GM19467 (cell line): ENCODE measurements around the gene POLE4.

Source experiments
- ATAC-seq: cut with Tn5 transposase; IDR thresholded peaks from one replicate; pipeline ENCODE4 v1.9.1; 2021; ENCODE audit warnings: mild to moderate bottlenecking, moderate library complexity; ENCODE audit not compliant: unreplicated experiment

POLE4 gene

DNA sequence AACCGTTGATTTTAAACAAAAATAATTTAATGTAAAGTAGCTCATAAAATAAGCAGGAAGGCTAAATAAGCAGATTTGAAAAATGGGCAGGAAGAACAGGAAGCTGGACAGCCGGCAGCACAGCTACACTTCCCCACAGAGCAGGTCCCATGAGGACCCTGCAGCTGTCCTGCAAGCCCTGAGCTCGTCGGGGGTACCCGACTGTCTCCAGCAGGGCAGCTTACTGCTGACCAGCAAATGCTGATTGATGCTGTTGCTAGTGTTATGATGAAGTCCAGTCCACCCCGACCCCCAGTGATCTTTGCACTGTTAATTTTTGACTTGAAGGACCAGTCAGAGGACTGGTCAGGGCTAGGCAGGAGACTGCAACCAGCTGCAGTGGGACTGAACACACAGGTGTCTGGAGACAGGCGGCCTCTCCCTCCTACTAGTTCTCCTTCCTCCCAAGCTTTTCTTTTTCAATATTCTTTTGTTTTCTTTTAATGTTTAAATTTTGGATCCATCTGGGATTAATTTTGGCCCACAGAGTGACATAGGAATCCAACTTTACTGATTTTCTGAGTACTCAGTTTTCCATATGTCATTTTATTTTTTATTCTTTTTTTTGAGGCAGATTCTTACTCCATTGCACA lies 27.7 kb downstream of the POLE4 start:
- no peak for ATAC-seq

DNA sequence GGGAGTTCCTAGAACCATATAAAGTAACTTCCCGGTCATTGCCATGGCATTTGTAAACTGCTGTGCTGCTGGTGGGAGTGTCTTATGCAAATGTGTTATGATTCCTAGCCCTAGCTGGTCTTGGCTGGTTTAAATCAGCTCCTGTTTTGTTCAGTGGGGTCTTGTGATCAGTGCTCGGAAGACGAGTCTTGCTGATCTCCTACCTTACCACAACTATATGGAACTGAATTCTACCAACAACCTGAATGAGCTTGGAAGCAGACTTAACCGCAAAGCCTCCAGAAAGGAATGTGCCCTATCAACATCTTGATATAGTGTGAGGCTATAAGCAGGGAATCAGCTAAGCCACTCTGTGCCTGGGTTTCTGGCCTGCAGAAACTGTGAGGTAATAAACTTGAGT lies 33.5 kb downstream of the POLE4 start:
- ATAC-seq: no peak

DNA sequence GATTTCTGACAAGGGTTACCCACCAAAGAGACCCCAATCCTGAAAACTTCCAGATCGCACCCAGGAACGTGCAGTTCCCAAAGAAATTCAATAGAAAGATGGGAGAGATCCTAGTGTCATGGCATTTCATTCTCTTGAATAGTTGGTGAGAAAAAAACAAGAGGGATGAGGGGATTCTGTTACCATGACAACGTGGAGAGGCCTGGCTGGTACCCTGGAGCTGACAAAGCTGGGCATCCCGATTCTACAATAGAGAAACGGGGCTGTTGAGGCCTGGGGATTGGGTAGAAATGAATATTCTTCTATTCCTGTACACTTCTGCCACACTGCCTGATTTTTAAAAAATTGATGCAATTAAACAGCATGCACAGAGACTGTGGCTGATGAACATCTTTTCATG lies 41.0 kb downstream of the POLE4 start:
- no peak for ATAC-seq

DNA sequence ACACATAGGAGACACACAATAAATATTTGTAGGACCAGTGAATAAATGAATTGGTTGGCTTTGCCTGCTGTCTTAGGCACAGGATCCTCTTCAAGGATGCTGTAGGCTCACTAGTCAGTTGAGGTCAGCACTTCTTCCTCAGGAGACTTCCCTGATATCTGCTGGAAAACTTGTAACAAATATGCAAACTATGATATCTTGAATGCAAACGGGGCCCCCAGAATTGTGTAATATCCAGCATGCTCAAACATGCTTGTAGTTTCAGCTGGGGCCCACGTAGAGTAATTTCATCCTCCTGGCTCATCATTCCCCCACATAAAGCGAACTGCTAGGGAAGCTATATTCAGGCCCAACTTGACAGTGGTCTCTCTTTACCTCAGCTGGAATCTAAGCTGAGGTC lies 43.6 kb downstream of the POLE4 start:
- no peak for ATAC-seq

DNA sequence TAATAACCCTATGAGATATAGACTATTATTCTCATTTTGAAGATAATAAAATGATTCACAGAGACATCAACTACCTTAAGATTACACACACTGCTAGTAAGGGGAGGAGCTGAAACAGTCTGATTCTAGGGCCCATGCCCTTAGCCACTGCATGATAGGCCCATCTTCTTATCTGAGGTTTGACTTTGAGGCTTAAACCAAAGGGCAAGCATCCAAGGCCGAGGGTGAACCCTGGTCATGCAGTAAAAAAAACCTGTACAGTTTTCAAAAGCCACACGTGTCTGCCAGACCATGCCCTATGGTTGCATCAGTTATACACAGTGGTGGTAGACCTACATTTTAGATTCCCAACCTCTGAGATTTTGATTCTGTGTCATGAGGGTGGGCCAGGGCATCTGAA lies 44.8 kb downstream of the POLE4 start:
- no peak for ATAC-seq

DNA sequence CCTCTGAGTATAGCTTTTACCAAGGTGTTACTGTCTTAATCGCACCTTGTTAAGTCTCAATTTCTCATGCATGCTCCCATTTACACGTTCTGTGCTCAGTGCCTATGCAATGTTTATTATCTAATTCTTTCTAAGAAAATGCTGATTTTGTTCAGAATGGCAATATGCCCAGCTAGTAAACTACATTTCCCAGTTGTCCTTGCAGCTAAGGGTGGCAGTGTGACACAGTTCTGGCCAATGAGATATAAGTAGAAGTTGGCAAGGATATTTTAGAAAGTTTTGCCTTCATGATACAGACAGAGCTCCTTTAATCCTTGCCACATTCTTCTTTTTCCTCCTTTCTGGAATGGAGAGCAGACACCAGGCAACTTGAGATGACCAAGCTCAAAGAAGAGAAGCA lies 45.3 kb downstream of the POLE4 start:
- no peak for ATAC-seq

DNA sequence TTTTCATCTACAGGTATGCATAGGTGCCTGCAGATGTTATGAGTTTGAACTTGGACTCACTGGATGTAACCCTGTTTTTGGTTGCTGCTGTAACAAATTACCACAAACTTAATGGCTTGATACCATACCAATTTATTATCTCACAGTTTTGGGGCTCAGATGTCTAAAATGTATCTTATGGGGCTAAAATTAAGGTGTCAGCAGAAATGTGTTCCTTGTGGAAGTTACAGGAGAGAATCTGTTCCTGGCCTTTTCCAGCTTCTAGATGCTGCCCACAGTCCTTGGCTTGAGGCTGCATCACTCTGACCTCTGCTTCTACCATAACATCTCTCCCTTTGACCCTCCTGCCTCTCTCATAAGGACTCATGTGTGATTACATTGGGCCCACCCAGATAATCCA lies 47.6 kb downstream of the POLE4 start:
- ATAC-seq: no peak

DNA sequence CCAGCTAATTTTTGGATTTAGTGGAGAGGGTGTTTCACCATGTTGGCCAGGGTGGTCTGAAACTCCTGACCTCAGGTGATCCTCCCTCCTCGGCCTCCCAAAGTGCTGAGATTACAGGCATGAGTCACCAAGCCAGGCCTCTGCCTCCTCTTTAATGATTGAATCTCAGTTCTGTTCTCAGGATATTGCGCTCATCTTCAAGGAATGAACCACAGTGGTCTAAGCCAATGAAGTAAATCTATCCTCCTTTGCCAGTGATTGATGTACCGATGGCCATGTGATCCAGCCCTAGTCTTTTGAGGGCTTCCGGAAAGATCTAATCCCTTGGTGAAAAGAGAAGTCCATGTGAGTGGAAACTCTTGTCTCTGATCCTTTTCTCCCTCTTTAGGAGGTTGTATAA lies 48.6 kb downstream of the POLE4 start:
- ATAC-seq: no peak

DNA sequence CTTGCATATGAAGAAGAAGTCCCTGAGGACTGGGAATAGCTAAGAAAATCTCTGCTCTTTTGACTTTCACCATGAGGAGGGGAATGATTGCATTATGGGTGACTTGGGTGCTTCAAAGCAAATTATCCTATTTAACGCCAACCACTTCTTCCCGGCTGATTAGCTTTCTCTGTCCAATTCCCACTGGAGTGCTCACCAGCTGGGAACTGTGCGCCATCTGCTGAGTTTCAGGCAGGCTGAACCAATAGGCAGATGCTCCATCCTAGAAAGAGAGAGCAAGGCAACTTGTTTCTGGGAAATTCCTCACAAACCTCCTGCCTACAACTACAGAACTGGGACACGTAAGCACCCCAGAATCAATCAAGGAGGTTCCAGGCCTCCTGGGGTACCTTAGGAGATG lies 49.4 kb downstream of the POLE4 start:
- ATAC-seq: no peak

DNA sequence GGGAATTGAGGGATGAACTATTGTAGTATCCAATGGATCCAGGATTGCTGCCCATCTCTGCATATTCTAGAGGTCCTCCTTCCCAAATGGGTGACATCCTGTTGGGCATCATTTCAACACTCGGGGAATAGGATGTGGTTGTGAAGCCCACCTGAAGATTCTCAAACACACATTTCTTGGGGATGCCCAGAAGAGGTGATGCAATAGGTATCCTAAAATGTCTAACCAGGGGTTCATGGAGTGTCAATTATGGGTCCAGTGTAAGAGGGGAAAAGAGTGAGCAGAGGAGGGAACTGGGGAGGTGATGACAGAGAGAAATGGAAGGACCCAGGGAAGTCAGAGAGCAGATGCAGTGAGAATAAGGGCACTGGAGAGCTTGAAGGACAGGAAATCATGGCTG lies 52.1 kb downstream of the POLE4 start:
- no peak for ATAC-seq

DNA sequence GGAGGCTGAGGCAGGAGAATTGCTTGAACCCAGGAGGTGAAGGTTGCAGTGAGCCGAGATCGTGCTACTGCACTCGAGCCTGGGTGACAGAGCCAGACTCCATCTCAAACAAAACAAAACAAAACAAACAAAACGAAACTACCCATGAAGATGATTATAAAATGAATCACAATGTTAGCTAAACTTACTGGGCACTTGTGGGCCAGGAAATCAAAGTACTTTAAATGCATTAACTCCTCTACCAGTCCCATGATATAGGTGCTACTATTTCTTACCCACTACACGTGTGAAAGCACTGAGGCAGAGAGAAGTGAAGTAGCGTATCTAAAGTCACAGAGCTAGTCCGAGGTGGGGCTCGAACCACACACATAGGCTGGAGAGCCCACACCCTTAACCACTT lies 53.6 kb downstream of the POLE4 start:
- no peak for ATAC-seq

DNA sequence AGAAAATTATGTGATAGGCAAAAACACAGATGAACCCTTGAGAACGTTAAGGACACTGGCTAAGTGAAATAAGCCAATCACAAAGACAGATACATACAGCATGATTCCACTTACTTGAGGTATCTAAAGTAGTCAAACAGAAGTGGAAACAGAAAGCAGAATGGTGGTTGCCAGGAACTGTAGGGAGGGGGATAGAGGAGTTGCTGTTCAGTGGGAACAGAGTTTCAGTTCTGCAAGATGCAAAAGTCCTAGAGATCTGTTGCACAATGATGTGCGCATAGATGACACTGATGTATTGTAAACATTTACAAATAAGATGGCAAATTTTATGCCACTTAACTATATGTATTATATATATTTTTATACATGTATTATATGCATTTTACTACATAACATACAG lies 59.7 kb downstream of the POLE4 start:
- no peak for ATAC-seq
